Right lobe of liver (tissue), 6 donors: ENCODE results near the gene GNB1. TPM values are rescaled to one million over a fixed set of nuclear protein-coding genes. Genes with fewer than 3 reads are reported as not detected.

ENCODE experiments used
- ATAC-seq, 4 donors: fragments of 200-7000 bp; cut with Tn5 transposase; one replicate each; pipeline ENCODE4 v1.9.1; 2020; ENCODE audit warnings: mild to moderate bottlenecking in 4 of 4, moderate library complexity in 4 of 4
- DNase-seq, 3 donors: peaks; one replicate each; pipeline ENCODE4 v3.0.0-alpha.2; 2020
- H3K27ac ChIP-seq, 3 donors: fragments of 200-600 bp; one replicate each; pipeline ENCODE4 v1.8.0; 2022
- H3K27me3 ChIP-seq, 2 donors: fragments of 200-600 bp; one replicate each; pipeline ENCODE4 v1.8.0; 2022
- H3K36me3 ChIP-seq, 4 donors: fragments of 200-600 bp; sonication (generic) in 1 of 4; one replicate each; pipeline versions ENCODE4 v1.5.1 to v1.8.0; 2017 to 2022; ENCODE audit warnings: control low read depth in 1 of 4
- H3K4me1 ChIP-seq, 4 donors: fragments of 200-600 bp; sonication (generic) in 1 of 4; one replicate each; pipeline versions ENCODE4 v1.5.1 to v1.8.0; 2017 to 2022; ENCODE audit warnings: control low read depth in 1 of 4
- H3K4me3 ChIP-seq, 3 donors: fragments of 200-600 bp; one replicate each; pipeline ENCODE4 v1.8.0; 2022
- H3K9me3 ChIP-seq, 4 donors: fragments of 200-600 bp; sonication (generic) in 1 of 4; one replicate each; pipeline versions ENCODE4 v1.5.1 to v1.8.0; 2017 to 2022; ENCODE audit warnings: control low read depth in 1 of 4
- CTCF ChIP-seq, 4 donors: fragments of 200-600 bp in 3 of 4; fragments of 450-650 bp in 1 of 4; IDR thresholded peaks; one replicate each; pipeline versions ENCODE4 v1.5.1 to v1.8.0; 2016 to 2022; ENCODE audit warnings: antibody characterized with exemption in 4 of 4, mild to moderate bottlenecking in 2 of 4
- POLR2A ChIP-seq: fragments of 450-650 bp; IDR thresholded peaks from one replicate; pipeline ENCODE4 v1.6.1; 2017; ENCODE audit warnings: antibody characterized with exemption, mild to moderate bottlenecking
- WGBS: methylation state at CpG from one replicate; pipeline ENCODE4 v1.1.6; 2018; ENCODE audit warnings: low coverage, low lambda C conversion rate; ENCODE audit not compliant: insufficient coverage; ENCODE audit errors: missing lambda C conversion rate; 5-methylcytosine and 5-hydroxymethylcytosine counted together
- intact Hi-C, 2 donors: fragments of 100-400 bp; cut with DNase I; formaldehyde crosslinking; loops; one replicate each; pipeline versions ENCODE4 v1.11.2 to v1.14.1; 2022
- total RNA-seq, 6 experiments: library from RNA; depleted of rRNA in 2 of 6; stranded (reverse); fragments of >200 nt in 2 of 6; fragmentation: NEBNext Ultra II Directional in 3 of 6; extraction: Animal tissue kit (Norgen Biotek cat#: 25700) in 3 of 6; gene quantifications; one replicate each; pipeline versions ENCODE4 v1.1.0 to v1.2.4, GENCODE V29; 2016 to 2023
- donor health status: DM: no; HTN: yes; CAD: no.
- donor health status: DM: no; HTN: no; CAD: no.
- donor health status: DM: no; HTN: no; CAD: no.
- donor health status: DM: no; HTN: yes; CAD: no.
- donor health status: DM: no; HTN: yes; CAD: no.

GNB1 gene
- total RNA-seq, 6 experiments from 2014 or later = 85.9 to 147 (median 104) TPM

GRCh38 chr1:1894354-1895059, 3.6 kb upstream of the GNB1 start:
- no peak overlapping the region for H3K27ac ChIP-seq

GRCh38 chr1:1893997-1894353, 3.1 kb upstream of the GNB1 start:
- H3K4me3 ChIP-seq = no peak overlapping the region
- ATAC-seq (no peak), DNase-seq (no peak)
- no peaks in the 10 kb centered on the region for H3K9me3 ChIP-seq
- no CpG with 5 or more reads among the region's 2 CpGs for WGBS
- TF ChIP-seq CTCF (IDR thresholded peaks at IDR 0.05) (no peak), POLR2A (no peak)
- H3K4me1 ChIP-seq = peaks cover 0 to 32% (median 2%) of the 10 kb centered on the region in 4 donors
- no peaks in the 10 kb centered on the region for H3K27me3 ChIP-seq
- intact Hi-C loops = no loop called here
- no peaks in the 10 kb centered on the region for H3K36me3 ChIP-seq
- no peak overlapping the region for H3K27ac ChIP-seq

More at GRCh38 chr1:1894354-1895059, 3.6 kb upstream of the GNB1 start:
- WGBS = 16% methylated on average over 6 of the region's 14 CpGs
- peak; percentile 10 to 18 (median 14) for ATAC-seq
- Histone ChIP-seq H3K4me3 (no peak overlapping the region), H3K36me3 (no peaks in the 10 kb centered on the region), H3K9me3 (no peaks in the 10 kb centered on the region), H3K27me3 (no peaks in the 10 kb centered on the region), H3K4me1 (peaks cover 0 to 27% (median 0%) of the 10 kb centered on the region in 4 donors)
- DNase-seq = peak in 1 of 3 donors; percentile 67
- no peak for TF ChIP-seq POLR2A
- no peak for TF ChIP-seq CTCF (IDR thresholded peaks at IDR 0.05)
- intact Hi-C loops = no loop called here

GRCh38 chr1:1893291-1893985, 2.6 kb upstream of the GNB1 start:
- ATAC-seq (no peak), DNase-seq (no peak)
- Histone ChIP-seq H3K4me3 (no peak overlapping the region), H3K9me3 (no peaks in the 10 kb centered on the region), H3K4me1 (peaks cover 0 to 37% (median 4%) of the 10 kb centered on the region in 4 donors), H3K27ac (no peak overlapping the region), H3K36me3 (no peaks in the 10 kb centered on the region), H3K27me3 (no peaks in the 10 kb centered on the region)
- TF ChIP-seq CTCF (IDR thresholded peaks at IDR 0.05) (no peak), POLR2A (no peak)
- WGBS = 82% methylated on average over 17 of the region's 19 CpGs
- intact Hi-C loops = no loop called here

GRCh38 chr1:1892763-1893120, 1.9 kb upstream of the GNB1 start:
- Histone ChIP-seq H3K27ac (no peak overlapping the region), H3K27me3 (no peaks in the 10 kb centered on the region), H3K36me3 (no peaks in the 10 kb centered on the region), H3K4me1 (peaks cover 0 to 42% (median 4%) of the 10 kb centered on the region in 4 donors), H3K9me3 (no peaks in the 10 kb centered on the region), H3K4me3 (no peak overlapping the region)
- whole genome bisulfite sequencing = 78% methylated on average over 7 of the region's 7 CpGs
- no peak for ATAC-seq
- no peak for DNase-seq
- TF ChIP-seq POLR2A (no peak), CTCF (IDR thresholded peaks at IDR 0.05) (no peak)
- intact Hi-C loops = no loop called here
